ENCODE measurements around the gene HS1BP3. TPM values are rescaled to one million over a fixed set of nuclear protein-coding genes. Genes with fewer than 3 reads are reported as not detected.
A peak's percentile ranks its signal among the peaks of the same experiment; 100 is the strongest.

Gene HS1BP3
- total and polyA plus RNA-seq, 2 of the 13 experiments (the other 11 are each of a cell fraction or from before 2014, with no cell fraction given) = 15.2 to 22.0 TPM

DNA sequence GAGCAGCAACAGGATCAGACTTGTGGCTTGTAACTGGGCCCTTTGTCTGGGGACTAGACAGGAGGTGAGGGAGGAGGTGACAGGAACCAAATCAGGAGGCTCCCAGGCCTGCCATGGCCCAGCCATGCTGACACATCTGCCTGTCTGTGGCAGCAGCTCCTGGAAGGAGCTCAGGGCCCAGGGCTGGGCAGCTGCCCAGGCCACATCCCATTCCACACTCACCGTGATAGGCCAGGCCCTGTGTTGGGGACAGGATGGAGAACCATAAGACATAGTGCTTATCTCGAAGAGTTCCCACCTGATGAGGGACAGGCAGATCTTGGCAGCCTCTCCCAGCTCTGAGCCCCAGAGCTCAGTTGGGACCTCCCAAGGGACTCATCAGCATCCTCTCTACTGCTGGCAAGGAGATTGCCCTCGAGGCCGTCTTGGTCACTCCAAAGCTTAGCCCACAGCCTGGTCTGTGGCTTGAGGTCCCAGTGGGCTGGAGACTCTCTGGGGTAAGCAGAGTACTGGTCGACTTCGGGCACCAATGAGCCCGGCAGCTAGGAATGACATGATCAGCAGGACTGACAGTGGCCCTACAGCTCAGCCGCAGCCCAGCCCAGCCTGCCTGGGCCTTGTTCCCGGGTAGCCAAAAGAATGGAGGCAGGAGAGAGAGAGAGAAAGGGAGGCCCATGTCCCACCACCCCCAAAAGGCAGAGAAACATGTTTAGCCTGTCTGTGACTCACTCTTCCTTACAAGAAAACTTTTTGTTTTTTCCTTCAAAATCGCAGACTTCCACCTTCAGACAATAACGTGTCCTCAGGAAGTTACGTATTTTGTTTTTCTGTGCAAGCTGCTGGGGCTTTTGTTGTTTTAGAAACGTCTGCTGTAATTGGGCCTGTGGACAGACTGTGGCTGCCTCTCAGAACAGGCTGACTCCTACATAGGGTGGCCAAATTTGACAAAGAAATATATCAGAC lies 82.1 kb downstream of the HS1BP3 start:
- Histone ChIP-seq H3K9me3 (ENCODE audit: low read length) (no peaks in the 10 kb centered on the region), H3K4me1 (ENCODE audit: insufficient read depth, low read length) (peaks cover 96% of the 10 kb centered on the region), H3K4me3 (replicated peaks in 1 of 3; ENCODE audit: insufficient read depth in 1 of 3, low read depth in 2 of 3, low read length in 3 of 3) (no peak overlapping the region), H3K79me2 (ENCODE audit: insufficient read depth, low read length) (no peaks in the 10 kb centered on the region), H3K27me3 (ENCODE audit: control insufficient read depth in 1 of 2, insufficient read depth in 2 of 2, low read length in 2 of 2) (no peaks in the 10 kb centered on the region), H3K4me2 (ENCODE audit: low read depth, low read length) (no peak overlapping the region), H3K9ac (ENCODE audit: insufficient read depth, low read depth, low read length) (no peak overlapping the region), H3K36me3 (replicated peaks in 1 of 2; ENCODE audit: control insufficient read depth in 1 of 2, insufficient read depth in 2 of 2, low read length in 2 of 2) (no peaks in the 10 kb centered on the region), H2AFZ (ENCODE audit: low read length) (no peak overlapping the region), H4K20me1 (ENCODE audit: insufficient read depth, low read length) (no peaks in the 10 kb centered on the region), H3K27ac (ENCODE audit: extremely low read length, insufficient read depth, low read length) (peak overlapping the region; percentile 49)
- intact Hi-C loops (cut with micrococcal nuclease; ENCODE audit: unreplicated experiment) = no loop called here
- FAIRE-seq (no peak), DNase-seq (ENCODE audit: low spot score) (no peak), ATAC-seq (no peak)
- no TSS peak for BruUV-seq (replicated peaks)
- POLR2A ChIA-PET = interaction anchor here (1.2 to 4.6 kb wide), 5 partner anchors 11 to 122 kb away, joined by 5 to 32 read pairs (median 13); partner anchors contain the start of gene RHOB
- in situ Hi-C loops (cut with HindIII; ENCODE audit: extremely low pct_ligation_motif_present, low pct_unique_long_range_greater_than_20kb) = no loop called here
- CTCF ChIA-PET (ENCODE audit: low intra/inter-chr PET ratio, low total read pairs) = no interaction called here
- WGBS (ENCODE audit: low lambda C conversion rate) = 91% methylated on average over 13 of the region's 13 CpGs
- TF ChIP-seq ZFY (CRISPR knock-in tag; IDR thresholded peaks at IDR 0.05) = 0 out of 2 replicates have a peak, but pooled peaks have one; percentile 11
- TF ChIP-seq SPEN (CRISPR knock-in tag; IDR thresholded peaks at IDR 0.05; ENCODE audit: low read depth) = no peak
- no peak for TF ChIP-seq SOX6 (IDR thresholded peaks at IDR 0.05)
- TF ChIP-seq SOX6 (CRISPR knock-in tag; IDR thresholded peaks at IDR 0.05) = no peak
- TF ChIP-seq RFXANK (CRISPR knock-in tag; IDR thresholded peaks at IDR 0.05) = no peak
- TF ChIP-seq MBNL3 (CRISPR knock-in tag; conservative IDR thresholded peaks at IDR 0.05) = no peak
- TF ChIP-seq, protein P1, sequence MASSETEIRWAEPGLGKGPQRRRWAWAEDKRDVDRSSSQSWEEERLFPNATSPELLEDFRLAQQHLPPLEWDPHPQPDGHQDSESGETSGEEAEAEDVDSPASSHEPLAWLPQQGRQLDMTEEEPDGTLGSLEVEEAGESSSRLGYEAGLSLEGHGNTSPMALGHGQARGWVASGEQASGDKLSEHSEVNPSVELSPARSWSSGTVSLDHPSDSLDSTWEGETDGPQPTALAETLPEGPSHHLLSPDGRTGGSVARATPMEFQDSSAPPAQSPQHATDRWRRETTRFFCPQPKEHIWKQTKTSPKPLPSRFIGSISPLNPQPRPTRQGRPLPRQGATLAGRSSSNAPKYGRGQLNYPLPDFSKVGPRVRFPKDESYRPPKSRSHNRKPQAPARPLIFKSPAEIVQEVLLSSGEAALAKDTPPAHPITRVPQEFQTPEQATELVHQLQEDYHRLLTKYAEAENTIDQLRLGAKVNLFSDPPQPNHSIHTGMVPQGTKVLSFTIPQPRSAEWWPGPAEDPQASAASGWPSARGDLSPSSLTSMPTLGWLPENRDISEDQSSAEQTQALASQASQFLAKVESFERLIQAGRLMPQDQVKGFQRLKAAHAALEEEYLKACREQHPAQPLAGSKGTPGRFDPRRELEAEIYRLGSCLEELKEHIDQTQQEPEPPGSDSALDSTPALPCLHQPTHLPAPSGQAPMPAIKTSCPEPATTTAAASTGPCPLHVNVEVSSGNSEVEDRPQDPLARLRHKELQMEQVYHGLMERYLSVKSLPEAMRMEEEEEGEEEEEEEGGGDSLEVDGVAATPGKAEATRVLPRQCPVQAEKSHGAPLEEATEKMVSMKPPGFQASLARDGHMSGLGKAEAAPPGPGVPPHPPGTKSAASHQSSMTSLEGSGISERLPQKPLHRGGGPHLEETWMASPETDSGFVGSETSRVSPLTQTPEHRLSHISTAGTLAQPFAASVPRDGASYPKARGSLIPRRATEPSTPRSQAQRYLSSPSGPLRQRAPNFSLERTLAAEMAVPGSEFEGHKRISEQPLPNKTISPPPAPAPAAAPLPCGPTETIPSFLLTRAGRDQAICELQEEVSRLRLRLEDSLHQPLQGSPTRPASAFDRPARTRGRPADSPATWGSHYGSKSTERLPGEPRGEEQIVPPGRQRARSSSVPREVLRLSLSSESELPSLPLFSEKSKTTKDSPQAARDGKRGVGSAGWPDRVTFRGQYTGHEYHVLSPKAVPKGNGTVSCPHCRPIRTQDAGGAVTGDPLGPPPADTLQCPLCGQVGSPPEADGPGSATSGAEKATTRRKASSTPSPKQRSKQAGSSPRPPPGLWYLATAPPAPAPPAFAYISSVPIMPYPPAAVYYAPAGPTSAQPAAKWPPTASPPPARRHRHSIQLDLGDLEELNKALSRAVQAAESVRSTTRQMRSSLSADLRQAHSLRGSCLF (CRISPR knock-in tag; IDR thresholded peaks at IDR 0.05; ENCODE audit: borderline replicate concordance) = no peak
- no peak for TF ChIP-seq ETV6 (CRISPR knock-in tag; conservative IDR thresholded peaks at IDR 0.05)
- no peak for TF ChIP-seq ZFP37 (CRISPR knock-in tag; IDR thresholded peaks at IDR 0.05; ENCODE audit: borderline replicate concordance)
- no peak for TF ChIP-seq ZBTB42 (CRISPR knock-in tag; IDR thresholded peaks at IDR 0.05)
- no peak for TF ChIP-seq KAT2B (IDR thresholded peaks at IDR 0.05; ENCODE audit: borderline replicate concordance, low read depth, low read length)
- no peak for TF ChIP-seq ZNF7 (CRISPR knock-in tag; IDR thresholded peaks at IDR 0.05)
- TF ChIP-seq, protein P2, sequence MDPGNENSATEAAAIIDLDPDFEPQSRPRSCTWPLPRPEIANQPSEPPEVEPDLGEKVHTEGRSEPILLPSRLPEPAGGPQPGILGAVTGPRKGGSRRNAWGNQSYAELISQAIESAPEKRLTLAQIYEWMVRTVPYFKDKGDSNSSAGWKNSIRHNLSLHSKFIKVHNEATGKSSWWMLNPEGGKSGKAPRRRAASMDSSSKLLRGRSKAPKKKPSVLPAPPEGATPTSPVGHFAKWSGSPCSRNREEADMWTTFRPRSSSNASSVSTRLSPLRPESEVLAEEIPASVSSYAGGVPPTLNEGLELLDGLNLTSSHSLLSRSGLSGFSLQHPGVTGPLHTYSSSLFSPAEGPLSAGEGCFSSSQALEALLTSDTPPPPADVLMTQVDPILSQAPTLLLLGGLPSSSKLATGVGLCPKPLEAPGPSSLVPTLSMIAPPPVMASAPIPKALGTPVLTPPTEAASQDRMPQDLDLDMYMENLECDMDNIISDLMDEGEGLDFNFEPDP (CRISPR knock-in tag; conservative IDR thresholded peaks at IDR 0.05) = 0 out of 2 replicates have a peak, but pooled peaks have one; percentile 3
- TF ChIP-seq AKAP8 (CRISPR knock-in tag; IDR thresholded peaks at IDR 0.05) = no peak
- no peak for TF ChIP-seq IRF2 (CRISPR knock-in tag; IDR thresholded peaks at IDR 0.05)

Measured in HepG2 (cell line).